Body of pancreas (tissue), 4 donors: ENCODE measurements around the gene DAGLB.

Experiments
- POLR2A ChIP-seq, 3 donors: fragments of 450-650 bp; IDR thresholded peaks; one replicate each; pipeline ENCODE4 v1.6.1; 2016; ENCODE audit warnings: antibody characterized with exemption in 3 of 3, mild to moderate bottlenecking in 2 of 3
- TF ChIP-seq, protein P1 (sequence below), 7 experiments: fragments of 450-650 bp in 4 of 7; fragments of 200-600 bp in 3 of 7; sonication (generic) in 3 of 7; IDR thresholded peaks; one replicate each; pipeline ENCODE4 v1.5.1; 2016 to 2019; ENCODE audit warnings: antibody characterized with exemption in 7 of 7

DNA sequence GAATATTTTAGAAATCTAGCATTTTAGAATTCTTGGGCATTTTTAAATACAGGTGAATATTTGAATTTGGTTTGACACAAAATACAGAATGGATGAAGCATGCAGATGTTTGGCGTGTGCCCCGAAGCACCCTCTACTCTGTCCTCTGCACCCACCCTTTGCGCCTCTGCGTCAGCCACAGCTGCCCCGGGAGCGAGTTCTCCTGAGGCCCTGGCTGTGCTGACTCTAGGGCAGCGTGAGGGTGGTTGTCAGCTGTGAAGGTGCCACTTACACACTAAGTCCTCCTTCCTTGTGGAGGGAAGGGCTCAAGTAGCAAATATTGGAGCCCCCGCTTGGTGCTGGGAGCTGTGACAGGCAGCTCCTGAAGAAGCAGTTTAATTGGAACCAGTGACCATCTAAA, 48.4 kb downstream of the DAGLB start:
- TF ChIP-seq, protein P1, sequence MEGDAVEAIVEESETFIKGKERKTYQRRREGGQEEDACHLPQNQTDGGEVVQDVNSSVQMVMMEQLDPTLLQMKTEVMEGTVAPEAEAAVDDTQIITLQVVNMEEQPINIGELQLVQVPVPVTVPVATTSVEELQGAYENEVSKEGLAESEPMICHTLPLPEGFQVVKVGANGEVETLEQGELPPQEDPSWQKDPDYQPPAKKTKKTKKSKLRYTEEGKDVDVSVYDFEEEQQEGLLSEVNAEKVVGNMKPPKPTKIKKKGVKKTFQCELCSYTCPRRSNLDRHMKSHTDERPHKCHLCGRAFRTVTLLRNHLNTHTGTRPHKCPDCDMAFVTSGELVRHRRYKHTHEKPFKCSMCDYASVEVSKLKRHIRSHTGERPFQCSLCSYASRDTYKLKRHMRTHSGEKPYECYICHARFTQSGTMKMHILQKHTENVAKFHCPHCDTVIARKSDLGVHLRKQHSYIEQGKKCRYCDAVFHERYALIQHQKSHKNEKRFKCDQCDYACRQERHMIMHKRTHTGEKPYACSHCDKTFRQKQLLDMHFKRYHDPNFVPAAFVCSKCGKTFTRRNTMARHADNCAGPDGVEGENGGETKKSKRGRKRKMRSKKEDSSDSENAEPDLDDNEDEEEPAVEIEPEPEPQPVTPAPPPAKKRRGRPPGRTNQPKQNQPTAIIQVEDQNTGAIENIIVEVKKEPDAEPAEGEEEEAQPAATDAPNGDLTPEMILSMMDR (IDR thresholded peaks at IDR 0.05), result no peak
- TF ChIP-seq POLR2A (IDR thresholded peaks at IDR 0.05), result no peak
